Cerebellar nuclear complex (tissue), 1 donor: ENCODE results near the gene RAB9A.
"Not testable (repeated sequence)": the region's sequence is repeated elsewhere in the genome, so short reads cannot be mapped to it uniquely, and the experiment has no call there.

Experiments
- DNase-seq, 2 experiments: peaks; one replicate each; lab custom pipeline; 2025; lab: John Stamatoyannopoulos, UW

The RAB9A gene, protein sequence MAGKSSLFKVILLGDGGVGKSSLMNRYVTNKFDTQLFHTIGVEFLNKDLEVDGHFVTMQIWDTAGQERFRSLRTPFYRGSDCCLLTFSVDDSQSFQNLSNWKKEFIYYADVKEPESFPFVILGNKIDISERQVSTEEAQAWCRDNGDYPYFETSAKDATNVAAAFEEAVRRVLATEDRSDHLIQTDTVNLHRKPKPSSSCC

DNA sequence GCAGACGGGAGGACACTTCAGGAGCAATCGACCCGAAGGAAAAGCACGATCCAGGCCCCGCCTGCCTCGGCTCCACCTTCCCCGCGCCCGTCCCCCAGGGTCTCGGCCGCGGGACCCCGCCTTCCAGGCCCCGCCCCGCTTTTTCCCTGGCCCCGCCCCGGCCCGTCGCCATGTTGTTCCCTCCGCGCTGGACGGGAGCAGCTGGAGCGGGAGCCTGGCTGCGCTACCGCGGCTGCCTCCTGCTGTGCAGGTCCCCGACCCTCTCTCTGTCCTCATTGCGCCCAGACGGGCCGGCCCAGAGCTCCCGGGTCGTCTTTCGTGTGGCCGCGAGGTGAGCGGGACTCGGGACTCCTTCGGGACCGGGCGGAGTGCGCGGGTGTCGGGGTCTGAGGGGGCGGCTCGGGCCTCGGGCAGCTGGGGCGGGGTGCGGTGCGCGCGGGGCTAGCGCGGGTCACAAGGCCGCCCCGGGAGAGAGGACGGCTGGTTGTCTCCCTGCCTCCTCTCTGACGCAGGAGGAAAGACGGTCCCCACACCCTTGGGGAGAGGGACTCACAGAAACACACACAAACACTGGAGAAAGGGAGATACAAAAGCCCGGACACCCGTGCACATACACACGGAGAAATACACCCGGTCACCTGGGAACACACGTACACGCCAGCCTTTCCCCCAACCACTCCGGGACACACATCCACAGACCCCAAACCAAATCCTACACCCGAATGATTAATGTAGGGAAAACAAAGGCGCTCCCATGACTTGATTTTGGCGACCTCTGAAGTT lies at the start of gene RAB9A:
Gene RAB9A, plus strand, starts transcription at position 171 of the 783 bp plus-strand sequence. CDS start 19,619 bp downstream, outside the sequence.
- peak in 1 of 2 experiments; percentile 12 for DNase-seq

DNA sequence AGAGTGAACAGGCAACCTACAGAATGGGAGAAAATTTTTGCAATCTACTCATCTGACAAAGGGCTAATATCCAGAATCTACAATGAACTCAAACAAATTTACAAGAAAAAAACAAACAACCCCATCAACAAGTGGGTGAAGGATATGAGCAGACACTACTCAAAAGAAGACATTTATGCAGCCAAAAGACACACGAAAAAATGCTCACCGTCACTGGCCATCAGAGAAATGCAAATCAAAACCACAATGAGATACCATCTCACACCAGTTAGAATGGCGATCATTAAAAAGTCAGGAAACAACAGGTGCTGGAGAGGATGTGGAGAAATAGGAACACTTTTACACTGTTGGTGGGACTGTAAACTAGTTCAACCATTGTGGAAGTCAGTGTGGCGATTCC lies 47.2 kb upstream of the RAB9A start:
- DNase-seq = not testable (repeated sequence)

DNA sequence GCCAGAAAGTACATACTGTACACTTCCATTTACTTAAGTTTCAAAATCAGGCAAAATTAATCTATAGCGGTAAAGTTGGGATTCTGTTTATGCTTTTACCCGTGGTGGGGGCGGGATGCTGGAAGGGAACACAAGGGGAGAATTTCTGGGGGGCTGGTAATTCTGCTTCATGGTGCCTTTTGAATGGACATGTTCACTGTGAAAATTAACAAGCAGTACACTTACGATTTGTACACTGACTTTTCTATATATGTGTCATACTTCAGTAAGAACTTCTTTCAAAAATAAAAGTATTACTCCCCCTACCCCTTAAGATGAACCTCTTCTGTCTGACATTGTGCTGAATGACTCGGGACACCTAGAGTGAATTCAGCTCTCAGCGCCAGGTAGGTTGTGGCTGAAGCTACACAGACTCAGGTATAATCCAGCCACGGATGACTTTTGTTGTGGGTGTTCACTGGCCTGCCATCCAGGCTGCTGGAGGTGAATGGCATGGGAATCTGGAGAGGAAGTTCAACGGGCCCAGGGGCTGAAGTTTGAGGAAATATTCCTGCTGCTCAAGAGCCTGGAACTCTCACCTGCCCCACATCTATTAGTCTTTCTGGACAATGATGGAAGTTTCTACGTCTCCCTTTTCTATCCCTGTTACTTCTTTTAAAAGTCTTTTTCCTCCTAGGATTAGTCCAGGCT lies 43.3 kb upstream of the RAB9A start:
- DNase-seq = no peak

DNA sequence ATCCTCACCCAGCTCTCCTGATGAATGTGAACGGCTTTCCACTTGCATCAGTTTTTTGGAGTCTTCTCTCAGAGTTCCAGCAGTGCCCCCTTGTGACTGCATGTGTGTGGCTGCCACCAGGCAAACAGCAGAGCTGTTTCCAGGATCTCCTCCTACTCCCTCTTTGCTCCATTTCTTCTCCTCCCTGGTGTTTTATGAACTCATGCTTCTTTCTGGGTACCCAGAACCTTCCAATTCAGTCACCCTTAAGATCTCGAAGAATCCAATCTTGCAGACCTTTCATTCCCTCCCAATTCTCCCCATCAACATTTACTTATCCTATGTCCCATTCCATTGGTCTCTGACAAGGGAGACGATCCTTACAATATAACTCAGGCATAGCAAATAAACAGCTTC lies 42.8 kb upstream of the RAB9A start:
- DNase-seq = no peak

DNA sequence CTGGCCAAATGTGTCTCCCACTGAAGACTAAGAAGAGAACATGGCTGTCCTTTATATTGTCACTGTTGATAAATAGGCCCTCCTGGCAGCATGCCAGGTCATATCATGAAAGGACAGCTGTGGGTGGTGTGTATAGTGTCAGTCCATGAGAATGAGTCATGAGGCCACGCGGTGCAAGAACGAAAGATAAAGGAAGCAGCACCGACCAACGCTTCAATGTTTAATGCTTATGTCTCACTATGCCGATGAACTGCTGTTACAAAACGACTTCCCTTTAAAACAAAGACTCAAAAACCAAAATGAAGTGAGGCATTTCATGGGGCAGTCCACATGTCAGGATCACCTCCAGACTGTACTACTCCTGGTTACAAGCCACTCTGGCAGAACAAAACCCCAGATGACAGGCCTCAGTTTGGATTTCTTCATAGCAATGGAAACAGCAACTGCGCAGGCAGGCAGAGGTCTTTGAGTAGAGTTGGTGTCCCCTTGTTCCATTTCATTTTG lies 41.2 kb upstream of the RAB9A start:
- DNase-seq = no peak

DNA sequence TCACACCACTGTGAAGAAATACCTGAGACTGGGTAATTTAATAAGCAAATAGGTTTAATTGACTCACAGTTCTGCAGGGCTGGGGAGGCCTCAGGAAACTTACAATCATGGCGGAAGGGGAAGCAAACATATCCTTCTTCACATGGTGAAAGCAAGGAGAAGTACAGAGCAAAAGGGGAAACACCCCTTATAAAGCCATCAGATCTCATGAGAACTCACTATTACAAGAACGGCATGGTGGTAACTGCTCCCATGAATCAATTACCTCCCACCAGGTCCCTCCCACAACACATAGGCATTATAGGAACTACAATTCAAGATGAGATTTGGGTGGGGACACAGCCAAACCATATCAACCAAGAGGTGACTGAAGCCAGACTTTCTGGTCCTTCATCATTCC lies 40.6 kb upstream of the RAB9A start:
- not testable (repeated sequence) for DNase-seq

DNA sequence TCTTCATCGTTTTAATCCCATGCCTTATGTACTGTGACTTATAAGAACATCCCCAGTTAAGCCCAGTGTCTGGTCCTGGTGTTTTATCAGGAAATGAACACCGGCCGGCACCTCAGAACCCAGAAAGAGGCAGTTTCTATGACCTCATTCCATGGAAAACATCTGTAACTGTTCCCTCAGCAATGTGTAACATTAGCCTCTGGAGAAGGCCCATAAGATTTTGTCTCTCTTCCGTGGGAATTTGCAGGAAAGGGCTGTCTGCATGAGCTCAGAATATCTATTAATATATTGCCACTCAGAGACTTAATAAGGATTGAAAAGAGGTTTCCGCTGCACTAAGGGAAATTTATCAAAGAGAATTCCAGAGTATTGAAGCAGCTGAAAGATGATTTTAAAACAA lies 39.1 kb upstream of the RAB9A start:
- no peak for DNase-seq

DNA sequence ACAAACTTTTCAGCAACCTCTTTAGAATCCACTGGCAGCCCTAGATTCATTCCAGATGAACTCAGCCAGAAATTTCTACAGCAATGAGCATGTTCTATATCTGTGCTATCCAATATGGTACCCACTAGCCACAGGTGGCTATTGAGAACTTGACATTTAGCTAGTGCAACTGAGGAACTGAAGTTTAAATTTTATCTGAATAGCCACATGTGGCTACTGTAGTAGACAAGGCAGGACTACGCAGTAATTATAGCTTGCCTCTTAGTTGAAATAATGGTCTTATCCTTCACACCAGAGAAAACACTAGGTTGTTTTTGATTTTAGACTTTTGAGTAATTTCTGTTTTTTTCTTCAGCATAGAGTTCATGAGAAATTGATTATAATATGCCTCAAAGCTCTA lies 38.6 kb upstream of the RAB9A start:
- no peak for DNase-seq

DNA sequence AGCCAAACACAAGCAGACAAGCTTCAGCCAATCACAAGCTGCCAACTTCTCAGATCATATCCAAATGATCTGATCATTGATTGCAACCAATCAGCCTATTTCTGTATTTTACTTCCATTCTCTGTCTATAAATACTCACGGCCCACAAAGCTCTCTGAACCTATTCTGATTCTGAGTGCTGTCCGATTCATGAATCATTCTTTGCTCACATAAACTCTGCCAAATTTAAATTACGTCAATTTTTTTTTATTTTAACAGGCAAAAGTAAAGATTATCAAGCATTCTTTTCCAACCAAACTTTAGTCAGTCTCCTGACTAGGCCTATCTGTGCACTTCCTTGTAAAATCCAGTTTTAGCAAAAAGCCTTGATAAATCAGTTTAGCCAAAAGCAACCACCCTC lies 37.8 kb upstream of the RAB9A start:
- no peak for DNase-seq

DNA sequence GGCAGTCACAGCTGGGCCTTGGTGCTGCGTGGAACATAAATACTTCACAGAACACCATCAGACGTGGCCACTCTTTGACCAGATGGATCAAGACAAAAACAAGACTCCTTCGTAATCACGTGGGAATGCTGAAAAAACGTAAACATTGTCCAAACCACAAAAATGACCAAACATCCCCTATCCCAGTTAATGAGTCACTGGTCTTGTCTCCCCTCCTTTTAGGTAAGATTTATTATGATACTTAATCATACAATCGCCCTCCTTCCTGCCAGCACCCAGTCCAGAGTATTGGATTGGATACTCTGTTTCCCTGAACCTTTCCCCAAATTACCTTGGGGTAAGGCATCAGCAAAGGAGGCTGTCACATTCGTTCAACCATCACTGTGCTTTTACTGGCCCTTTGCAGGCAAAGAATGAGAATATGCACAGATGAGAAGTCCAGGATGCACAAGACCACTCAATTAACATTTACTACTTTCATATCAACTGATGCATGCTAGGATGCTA lies 36.6 kb upstream of the RAB9A start:
- no peak for DNase-seq

DNA sequence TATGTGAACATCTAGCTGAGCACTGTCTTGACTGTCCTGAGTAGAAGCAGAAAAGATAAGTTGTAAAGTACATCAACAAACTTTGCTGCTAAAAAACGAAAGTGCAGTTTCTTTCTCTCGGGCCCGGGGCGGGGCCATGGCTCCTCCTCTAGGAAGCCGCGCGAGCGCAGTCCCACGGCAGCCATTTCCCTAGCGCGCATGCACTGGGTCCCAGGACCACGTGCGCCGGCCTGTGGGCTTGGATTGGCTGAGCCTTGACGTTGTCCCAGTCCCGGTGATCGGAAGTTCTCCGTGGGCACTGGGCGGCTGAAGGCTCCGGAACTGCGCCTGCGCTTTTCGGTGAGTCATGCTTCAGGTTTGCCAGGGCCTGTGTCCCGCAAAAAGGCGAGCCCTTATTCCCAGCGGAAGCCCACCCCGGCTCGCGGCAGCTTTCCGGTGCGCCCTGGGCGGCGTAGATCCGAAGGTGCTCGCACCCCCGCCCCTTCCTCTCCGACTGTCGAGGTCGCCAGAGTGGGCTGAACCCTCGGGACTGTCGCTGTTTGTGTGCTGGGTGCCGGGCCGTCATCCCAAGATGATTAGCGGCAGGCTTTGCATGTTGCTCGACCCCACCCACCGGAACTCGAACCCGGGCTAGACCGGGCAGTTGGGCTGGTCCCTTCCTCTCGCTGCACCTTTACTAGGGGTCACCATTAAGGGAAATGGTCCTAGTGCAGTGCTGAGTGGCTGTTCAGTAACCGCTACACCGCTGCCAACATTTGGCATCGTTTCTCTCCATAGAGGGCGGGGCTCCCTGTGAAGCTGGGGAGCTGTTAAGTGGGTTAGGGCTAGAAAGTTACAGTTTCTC lies 35.9 kb upstream of the RAB9A start, which contains the start of gene TCEANC:
Gene TCEANC, plus strand, starts transcription at position 292 of the 844 bp plus-strand sequence. CDS start 9,368 bp downstream, outside the sequence.
- peak; percentile 53 to 64 for DNase-seq

DNA sequence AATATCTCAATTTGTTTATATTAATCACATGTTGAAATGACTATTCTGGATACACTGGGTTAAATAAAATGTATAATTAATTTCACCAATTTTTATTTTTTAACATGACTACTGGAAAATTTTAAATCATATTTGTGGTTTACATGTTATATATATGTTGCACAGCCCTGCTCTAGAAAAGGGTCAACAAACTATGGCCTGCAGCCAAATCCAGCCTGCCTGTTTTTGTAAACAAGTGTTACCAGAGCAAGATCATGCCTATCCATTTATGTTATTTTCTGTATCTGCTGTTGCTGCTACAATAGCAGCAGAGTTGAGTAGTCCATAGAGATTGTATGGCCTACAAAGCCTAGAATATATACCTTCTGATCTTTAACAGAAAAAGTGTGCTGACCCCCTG lies 34.8 kb upstream of the RAB9A start:
- DNase-seq = no peak

DNA sequence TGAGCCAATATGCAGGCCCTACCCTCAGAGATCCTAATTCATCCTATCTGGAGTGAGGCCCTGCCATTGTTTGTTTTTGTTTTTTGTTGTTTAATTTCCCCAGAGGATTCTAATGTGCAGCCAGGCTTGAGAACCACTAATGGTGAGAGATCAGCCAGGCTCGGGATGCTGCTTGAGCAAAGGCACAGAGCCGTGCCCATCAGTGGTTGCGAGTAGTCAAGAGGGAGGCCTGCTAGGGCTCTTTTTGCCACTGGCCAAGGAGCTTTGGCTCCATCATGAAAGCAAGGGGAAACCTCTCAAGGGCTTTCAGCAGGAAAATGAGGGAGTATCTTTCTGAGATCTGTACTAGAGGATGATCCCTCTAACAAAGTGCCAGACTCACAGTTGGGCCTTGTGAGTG lies 33.3 kb upstream of the RAB9A start:
- no peak for DNase-seq

DNA sequence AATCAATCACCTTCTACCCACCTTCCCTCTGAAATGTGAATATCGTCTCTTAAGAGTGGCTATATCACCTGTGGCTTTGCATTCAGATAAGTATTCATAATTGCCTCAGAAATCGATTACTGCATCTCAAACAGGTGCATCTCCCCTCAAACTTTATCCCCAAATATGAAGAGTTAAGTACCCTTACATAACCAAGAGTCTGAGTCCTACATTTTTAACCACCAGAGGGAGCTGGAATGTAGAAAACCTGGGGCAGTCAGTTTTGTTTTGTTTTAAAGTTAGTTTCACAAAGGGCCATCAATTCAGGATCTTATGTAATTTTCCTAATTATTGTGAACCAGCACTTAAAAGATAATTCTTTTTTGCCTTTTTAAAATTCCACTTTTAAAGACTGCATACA lies 30.3 kb upstream of the RAB9A start:
- DNase-seq = peak in 1 of 2 experiments; percentile 10

DNA sequence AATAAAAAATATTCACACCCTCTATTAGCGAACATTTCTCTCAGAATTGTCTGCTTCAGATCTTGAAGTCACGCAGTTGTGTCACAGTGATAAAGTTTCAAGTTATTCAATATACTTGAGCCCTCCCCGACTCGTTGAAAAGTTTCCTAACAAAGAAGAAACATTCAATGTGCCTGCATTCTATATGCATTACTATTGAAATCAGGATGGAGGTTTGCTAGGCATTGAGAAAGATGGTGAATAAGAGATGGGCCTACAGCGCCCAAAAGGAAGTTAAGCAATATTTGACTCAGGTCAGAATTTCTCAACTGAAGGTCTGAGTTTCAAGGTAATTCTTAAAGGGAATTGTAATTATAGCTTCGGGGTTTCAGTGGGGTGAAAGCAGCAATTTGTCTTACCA lies 29.9 kb upstream of the RAB9A start:
- DNase-seq = no peak

DNA sequence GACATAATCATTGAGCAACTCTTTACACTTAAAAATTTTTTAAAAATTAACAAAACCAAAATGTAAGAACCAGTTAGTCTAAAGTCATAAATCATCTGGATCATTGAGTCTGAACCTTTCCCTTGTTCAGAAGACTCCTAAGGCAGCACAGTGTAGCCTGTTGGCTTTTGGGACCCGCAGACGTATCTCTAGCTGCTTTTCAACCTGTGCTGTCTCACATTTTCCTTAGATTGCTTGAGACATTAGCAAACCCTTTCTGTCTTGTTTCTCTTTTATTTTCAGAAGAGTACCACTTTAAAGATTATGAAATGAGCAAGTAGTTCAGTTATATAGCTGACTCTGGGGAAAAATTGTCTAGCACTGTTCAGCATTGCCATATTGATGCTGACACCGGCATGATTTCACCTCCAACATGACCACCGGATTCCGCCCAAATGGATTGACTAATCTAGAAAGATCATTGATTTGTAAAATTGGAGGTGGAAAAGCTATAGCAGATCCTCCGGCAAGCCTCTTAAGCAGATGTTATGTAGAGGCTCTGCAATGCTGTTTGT lies 27.1 kb upstream of the RAB9A start:
- no peak for DNase-seq

DNA sequence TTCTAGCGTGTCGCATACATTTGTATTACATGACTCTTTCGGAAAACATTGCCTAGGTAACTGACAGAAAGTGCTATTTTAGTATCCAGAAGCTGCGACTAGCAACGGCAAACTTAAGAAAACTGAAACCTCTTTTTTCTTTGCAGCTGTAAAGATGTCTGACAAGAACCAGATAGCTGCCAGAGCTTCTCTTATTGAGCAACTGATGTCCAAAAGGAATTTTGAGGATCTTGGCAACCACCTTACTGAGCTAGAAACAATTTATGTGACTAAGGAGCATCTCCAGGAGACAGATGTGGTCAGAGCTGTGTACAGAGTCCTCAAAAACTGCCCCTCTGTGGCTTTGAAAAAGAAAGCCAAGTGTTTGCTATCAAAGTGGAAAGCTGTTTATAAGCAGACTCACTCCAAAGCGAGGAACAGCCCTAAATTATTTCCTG lies 26.6 kb upstream of the RAB9A start:
- DNase-seq = no peak

DNA sequence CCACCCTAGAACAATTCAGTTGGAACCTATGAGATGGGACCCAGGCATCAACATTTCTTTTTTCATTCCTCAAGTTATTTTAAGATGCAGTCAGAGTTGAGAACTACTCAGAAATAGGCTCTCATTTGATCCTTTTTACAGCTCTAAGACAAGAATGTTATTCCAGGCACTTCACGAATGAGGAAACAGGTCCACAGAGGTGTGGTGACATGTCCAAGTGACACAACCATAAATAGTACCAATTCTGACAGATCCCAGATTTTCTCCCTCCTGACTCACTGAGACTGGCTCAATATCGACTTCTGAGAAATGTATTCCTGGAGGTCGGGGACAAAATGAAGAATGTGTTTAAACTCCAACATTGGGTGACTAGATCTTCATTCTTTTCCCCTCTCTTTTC lies 24.9 kb upstream of the RAB9A start:
- no peak for DNase-seq

DNA sequence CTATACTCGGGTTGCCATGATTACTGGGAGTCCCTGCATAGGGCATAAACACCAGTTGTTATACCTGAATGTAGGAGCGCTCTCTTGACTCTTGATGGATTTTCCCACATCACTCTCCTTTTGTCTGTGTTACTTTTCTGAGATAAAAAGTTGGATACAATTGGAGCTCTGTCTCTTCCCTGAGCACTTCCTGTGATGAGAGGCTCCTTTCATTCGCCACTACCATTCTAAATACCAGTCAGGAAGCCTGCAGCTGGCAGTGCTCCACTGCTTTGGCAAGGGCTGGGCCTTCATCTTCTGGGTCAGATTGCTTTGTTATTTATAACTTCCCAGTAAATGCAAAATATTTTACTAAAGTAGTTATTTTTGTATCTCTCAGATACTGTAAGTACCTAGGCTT lies 22.1 kb upstream of the RAB9A start:
- no peak for DNase-seq

DNA sequence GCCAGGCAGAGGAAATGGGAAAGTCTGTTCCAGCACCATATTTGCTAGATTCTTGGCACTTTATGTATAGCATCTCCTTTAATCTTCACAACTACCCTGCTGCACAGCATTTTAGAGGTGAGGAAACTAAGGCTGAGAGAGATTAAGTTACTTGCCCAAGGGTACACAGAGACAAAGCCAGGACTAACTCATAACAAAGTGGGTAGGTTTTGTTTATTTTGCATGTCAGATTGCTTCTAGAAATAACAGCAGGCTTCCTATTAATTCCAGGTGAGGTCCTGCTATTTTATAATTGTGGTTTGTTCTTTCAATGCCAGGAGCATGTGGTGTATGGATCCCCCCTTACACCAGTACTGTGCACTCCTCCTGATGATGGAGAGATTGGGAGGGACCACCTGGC lies 21.0 kb upstream of the RAB9A start:
- no peak for DNase-seq

DNA sequence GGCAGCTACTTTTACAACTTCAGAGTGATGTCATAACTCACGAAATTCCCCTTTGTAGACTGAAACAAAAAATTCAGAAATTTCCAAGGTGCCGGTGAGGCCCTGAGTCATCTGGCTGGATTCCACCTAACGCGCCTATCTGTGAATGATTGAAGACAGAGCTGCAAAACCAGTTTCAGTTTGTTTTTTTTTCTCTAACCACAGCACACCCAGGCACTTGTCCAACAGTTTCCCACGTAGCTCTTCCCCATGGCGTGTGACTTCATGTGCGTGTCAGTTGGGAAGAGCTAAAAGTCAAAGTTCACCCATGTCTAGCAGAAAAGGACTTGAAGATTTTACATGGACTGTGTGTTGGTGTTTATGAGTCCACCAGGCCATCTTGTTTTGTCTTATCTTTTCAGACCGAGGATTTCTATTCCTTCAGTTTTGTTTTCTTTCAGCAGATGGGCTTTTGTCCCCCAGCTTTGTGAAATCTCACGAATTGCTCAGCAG lies 19.6 kb upstream of the RAB9A start:
- DNase-seq = no peak
